NCI-H2227 (cell line): ENCODE results near the gene ZNF205.
"Not testable (repeated sequence)": the region's sequence is repeated elsewhere in the genome, so short reads cannot be mapped to it uniquely, and the experiment has no call there.

Source experiments
- DNase-seq: peaks from one replicate; lab custom pipeline; 2025; ENCODE audit not compliant: unreplicated experiment; lab: John Stamatoyannopoulos, UW

ZNF205 gene

GRCh38 chr16:3165111-3165822 is 52.9 kb downstream of the ZNF205 start:
- no peak for DNase-seq

DNA sequence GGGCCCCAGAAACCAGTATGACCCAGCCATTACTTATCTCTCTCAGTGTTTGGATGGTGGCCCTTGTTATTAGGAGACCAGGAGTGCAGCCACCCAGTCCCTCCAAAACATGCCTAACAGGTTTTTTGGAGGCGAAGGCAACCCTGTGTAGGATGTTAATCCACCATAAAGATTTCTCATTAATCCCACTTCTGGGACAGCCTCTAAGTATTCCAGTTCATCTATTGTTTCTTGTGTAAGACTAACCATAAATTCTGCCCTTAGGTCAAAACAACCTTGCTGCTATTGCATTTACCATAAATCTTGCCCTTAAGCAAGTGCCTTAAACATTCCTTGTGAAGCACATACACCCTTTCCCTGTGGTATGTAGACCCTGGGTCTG is 54.1 kb downstream of the ZNF205 start:
- no peak for DNase-seq

- DNase-seq: not testable (repeated sequence)
Observed at GRCh38 chr16:3168729-3169128, 56.3 kb downstream of the ZNF205 start.
